ENCODE data around the gene CFAP97D2. TPM values are rescaled to one million over a fixed set of nuclear protein-coding genes. Genes with fewer than 3 reads are reported as not detected.

The CFAP97D2 gene
- total RNA-seq, 1 donor from 2014 or later = not detected

- Histone ChIP-seq H3K4me1 (peaks cover 13% of the 10 kb centered on the region), H3K9me3 (no peaks in the 10 kb centered on the region), H3K4me3 (no peak overlapping the region), H3K36me3 (no peaks in the 10 kb centered on the region), H3K27ac (peak overlapping the region; percentile 30), H3K27me3 (no peaks in the 10 kb centered on the region)
- peak; percentile 77 for DNase-seq
- peak; percentile 79 for ATAC-seq
- no peak for TF ChIP-seq CTCF (IDR thresholded peaks at IDR 0.05)
- intact Hi-C loops (cut with DNase I) = no loop called here
These were observed 36.2 kb upstream of the CFAP97D2 start for GRCh38 chr13:114142640-114143490.

- Histone ChIP-seq H3K4me1 (peaks cover 13% of the 10 kb centered on the region), H3K27ac (no peak overlapping the region), H3K4me3 (no peak overlapping the region), H3K27me3 (no peaks in the 10 kb centered on the region), H3K9me3 (no peaks in the 10 kb centered on the region), H3K36me3 (no peaks in the 10 kb centered on the region)
- intact Hi-C loops (cut with DNase I) = no loop called here
- DNase-seq (peak; percentile 55), ATAC-seq (no peak)
- TF ChIP-seq CTCF (IDR thresholded peaks at IDR 0.05) = no peak
These were observed 35.1 kb upstream of the CFAP97D2 start for GRCh38 chr13:114143806-114144605.

- DNase-seq (peak; percentile 27), ATAC-seq (no peak)
- Histone ChIP-seq H3K27me3 (no peaks in the 10 kb centered on the region), H3K4me1 (peaks cover 13% of the 10 kb centered on the region), H3K4me3 (no peak overlapping the region), H3K27ac (no peak overlapping the region), H3K9me3 (no peaks in the 10 kb centered on the region), H3K36me3 (no peaks in the 10 kb centered on the region)
- intact Hi-C loops (cut with DNase I) = no loop called here
- TF ChIP-seq CTCF (IDR thresholded peaks at IDR 0.05) = no peak
These were observed 34.3 kb upstream of the CFAP97D2 start for GRCh38 chr13:114144606-114145244.

- H3K27ac ChIP-seq = no peak overlapping the region
- no peaks in the 10 kb centered on the region for H3K9me3 ChIP-seq
- no peak for DNase-seq
- H3K4me3 ChIP-seq = no peak overlapping the region
- H3K36me3 ChIP-seq = no peaks in the 10 kb centered on the region
- intact Hi-C loops (cut with DNase I) = no loop called here
- ATAC-seq = no peak
- H3K4me1 ChIP-seq = peaks cover 13% of the 10 kb centered on the region
- TF ChIP-seq CTCF (IDR thresholded peaks at IDR 0.05) = no peak
- no peaks in the 10 kb centered on the region for H3K27me3 ChIP-seq
These were observed 33.8 kb upstream of the CFAP97D2 start for GRCh38 chr13:114145256-114145655.

- no peaks in the 10 kb centered on the region for H3K9me3 ChIP-seq
- TF ChIP-seq CTCF (IDR thresholded peaks at IDR 0.05) = no peak
- peak; percentile 37 for DNase-seq
- no peak overlapping the region for H3K4me3 ChIP-seq
- no peaks in the 10 kb centered on the region for H3K36me3 ChIP-seq
- intact Hi-C loops (cut with DNase I) = no loop called here
- no peak overlapping the region for H3K27ac ChIP-seq
- H3K27me3 ChIP-seq = no peaks in the 10 kb centered on the region
- ATAC-seq = no peak
- H3K4me1 ChIP-seq = peaks cover 13% of the 10 kb centered on the region
These were observed 33.3 kb upstream of the CFAP97D2 start for GRCh38 chr13:114145722-114146121.

Measured in upper lobe of right lung (tissue), 1 donor.